ENCODE data around the gene ADAT3.

ADAT3 gene

DNA sequence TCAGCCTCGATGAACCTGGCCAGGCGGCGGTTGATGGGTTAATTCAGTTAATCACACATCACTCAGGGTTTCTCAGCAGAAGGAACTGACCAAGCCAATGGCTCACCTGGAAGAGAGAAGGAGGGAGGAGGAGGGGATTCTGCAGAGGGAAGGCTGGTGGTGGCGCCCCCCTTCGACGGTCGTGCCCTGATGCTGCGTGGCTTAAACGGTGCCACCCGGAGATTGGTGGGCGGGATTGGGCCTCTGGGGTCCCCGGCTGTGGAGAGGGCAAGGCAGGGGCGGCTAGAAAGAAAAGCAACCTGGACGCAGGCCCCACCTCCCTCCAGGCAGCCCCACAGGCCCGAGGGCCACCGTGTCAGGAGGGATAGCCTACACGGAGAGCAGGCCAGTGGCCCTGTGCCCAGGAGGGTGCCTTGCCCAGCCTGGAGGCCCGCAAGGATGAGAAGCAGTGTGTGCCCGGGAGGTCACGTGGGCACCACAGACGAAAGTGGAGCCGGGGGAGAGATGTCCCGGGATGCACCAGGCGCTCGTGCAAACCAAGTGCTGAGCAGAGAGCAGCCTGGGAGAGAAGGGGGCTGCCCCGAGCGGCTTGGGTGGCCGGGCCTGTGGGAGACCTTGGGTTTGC, 51.8 kb downstream of the ADAT3 start:
- H3K4me3 ChIP-seq (ENCODE audit: low read depth, low read length): no peak overlapping the region
- TF ChIP-seq, protein P1, sequence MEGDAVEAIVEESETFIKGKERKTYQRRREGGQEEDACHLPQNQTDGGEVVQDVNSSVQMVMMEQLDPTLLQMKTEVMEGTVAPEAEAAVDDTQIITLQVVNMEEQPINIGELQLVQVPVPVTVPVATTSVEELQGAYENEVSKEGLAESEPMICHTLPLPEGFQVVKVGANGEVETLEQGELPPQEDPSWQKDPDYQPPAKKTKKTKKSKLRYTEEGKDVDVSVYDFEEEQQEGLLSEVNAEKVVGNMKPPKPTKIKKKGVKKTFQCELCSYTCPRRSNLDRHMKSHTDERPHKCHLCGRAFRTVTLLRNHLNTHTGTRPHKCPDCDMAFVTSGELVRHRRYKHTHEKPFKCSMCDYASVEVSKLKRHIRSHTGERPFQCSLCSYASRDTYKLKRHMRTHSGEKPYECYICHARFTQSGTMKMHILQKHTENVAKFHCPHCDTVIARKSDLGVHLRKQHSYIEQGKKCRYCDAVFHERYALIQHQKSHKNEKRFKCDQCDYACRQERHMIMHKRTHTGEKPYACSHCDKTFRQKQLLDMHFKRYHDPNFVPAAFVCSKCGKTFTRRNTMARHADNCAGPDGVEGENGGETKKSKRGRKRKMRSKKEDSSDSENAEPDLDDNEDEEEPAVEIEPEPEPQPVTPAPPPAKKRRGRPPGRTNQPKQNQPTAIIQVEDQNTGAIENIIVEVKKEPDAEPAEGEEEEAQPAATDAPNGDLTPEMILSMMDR (IDR thresholded peaks at IDR 0.05; ENCODE audit: borderline replicate concordance, insufficient read depth, low read depth, low read length): no peak

DNA sequence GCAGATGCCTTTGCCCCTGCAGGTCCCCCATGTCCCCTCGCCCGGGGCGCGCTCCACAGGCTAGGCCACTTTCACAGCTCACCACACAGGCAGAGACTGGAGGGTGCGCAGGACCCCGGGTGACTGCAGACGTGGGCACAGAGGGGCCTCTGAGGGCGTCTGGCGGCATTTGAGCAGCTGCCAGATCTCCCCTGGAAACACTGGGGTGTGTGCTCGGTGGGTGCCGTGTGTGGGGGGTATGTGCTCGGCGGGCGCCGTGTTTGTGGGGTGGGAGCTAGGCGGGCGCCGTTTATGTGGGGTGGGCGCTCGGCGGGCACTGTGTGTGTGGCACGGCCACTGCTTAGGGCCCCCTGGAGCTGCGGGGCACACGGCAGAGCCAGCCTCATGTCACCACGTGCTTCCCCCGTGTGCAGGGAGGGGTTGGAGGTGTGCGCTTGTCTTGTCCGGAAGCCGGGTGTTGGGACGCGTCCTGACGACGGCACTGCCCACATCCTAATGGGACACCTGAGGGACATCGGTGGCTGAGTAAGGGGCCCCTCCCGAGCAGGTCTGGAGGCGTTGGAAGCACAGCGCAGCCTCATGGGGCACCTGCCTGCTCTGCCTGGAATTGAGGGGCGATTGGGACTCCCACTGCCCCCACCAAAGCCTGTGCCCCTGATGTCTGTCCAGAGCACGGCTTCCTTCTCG, 52.5 kb downstream of the ADAT3 start:
- TF ChIP-seq, protein P1 (IDR thresholded peaks at IDR 0.05; ENCODE audit: borderline replicate concordance, insufficient read depth, low read depth, low read length): no peak
- H3K4me3 ChIP-seq (ENCODE audit: low read depth, low read length): no peak overlapping the region

DNA sequence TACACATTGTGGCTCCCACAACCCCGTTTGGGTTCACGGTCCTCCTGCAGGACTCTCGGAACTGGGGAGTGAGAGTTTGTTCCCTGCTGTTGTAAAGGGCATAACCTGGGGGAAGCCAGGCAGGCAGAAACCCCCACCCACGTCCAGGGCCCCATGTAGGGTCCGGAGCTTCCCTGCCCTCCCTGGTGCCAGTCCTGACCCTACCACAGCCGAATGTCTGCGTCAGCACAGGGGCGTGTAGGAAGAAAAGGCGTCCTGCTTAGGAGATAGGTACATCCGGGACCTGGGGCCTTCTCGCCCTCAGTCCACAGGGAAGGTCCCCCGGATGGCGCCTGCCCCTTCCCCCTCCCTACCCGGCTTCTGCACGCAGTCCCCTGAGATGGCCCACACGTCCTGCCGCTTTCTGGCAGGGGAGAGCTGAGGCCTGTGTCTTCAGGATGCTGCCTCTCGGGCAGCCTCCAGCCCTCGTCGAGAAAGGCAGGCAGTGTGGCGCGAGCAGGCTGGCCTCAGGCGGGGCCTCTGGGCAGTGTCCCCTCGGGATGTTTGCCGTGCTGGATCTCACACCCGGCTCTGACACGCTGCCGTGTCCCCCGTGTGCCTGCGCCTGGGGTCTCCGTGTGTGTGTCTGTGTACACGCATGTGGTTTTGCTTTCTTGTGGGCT, 54.9 kb downstream of the ADAT3 start:
- H3K4me3 ChIP-seq (ENCODE audit: low read depth, low read length): no peak overlapping the region
- TF ChIP-seq, protein P1 (IDR thresholded peaks at IDR 0.05; ENCODE audit: borderline replicate concordance, insufficient read depth, low read depth, low read length): no peak

DNA sequence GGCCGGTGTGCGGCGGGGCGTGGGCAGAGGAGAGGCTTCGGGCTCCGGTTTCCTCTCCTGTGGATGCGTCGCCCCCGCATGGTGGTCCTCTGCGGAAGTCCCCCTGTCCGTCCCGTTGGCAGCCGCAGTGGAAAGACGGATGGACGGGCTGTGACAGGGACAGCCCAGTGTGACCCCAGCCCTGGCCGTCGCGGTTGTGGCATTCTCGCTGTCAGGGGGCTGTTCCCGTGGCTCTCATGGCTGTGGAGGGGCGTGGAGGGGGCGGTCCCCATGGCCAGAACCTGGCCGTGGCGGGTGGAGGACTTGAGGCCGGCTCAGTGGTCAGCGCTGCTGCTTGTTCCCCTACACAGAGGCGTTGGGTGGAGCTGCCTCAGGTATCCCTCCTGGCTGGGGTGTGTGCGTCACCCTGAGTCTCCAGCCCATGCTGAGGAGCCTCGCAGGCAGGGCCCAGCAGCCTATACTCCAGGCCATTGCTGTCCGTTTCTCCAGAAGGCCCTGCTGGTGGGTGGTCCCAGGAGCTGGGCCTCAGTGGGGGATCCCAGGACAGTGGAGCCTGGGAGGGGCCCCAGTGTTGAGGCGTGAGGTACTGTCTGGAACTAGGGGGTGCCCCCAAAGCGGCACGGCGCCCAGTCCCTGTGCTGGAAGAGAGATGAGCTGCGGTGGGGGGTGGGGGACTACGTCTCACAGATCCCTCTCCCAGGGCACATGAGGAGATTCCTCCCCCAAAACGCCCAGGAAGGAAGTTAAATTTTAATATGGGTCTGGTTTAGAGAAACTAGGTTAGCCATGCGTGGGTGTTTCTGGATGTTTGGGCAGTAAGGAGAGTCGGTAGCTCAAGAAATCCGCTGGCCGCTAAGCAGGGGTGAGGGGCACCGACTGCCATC, 56.0 kb downstream of the ADAT3 start:
- TF ChIP-seq, protein P1 (IDR thresholded peaks at IDR 0.05; ENCODE audit: borderline replicate concordance, insufficient read depth, low read depth, low read length): no peak
- H3K4me3 ChIP-seq (ENCODE audit: low read depth, low read length): no peak overlapping the region

DNA sequence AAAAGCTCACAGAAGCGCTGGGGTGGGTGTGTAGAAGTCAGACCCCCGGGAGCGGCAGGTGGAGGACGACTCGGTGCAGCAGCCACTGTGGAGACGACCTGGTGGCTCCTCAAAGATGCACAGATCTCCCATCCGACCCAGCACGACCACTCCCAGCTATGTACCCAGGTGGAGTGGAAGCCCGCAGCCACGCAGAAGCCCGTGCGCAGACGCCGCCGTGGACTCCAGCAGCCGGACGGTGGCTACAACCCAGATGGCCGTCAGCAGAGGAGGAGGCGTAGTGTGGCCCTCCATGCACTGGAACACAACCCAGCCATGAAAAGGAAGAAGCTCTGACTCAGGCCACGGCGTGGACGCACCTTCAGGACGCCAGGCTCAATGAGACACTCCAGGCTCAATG, 57.5 kb downstream of the ADAT3 start:
- TF ChIP-seq, protein P1 (IDR thresholded peaks at IDR 0.05; ENCODE audit: borderline replicate concordance, insufficient read depth, low read depth, low read length): no peak

More for the DNA sequence above, 57.5 kb downstream of the ADAT3 start:
- no peak overlapping the region for H3K4me3 ChIP-seq (ENCODE audit: low read depth, low read length)
